A673 (cell line): Measurements from ENCODE around the gene SNTG2. TPM values are rescaled to one million over a fixed set of nuclear protein-coding genes. Genes with fewer than 3 reads are reported as not detected.

Experiments
- BruUV-seq: library from RNA; stranded (reverse); fragments of 400-500 nt; replicated peaks from 2 replicates; lab custom pipeline; 2021; lab: Mats Ljungman, UMichigan
- CTCF ChIA-PET: fragments of 300-600 bp; sonication (Branson Sonifier 250); formaldehyde crosslinking; loops from one replicate; lab custom pipeline; 2022; ENCODE audit warnings: antibody characterized with exemption; lab: Charles Lee
- POLR2A ChIA-PET: fragments of 300-600 bp; sonication (Branson Sonifier 250); formaldehyde crosslinking; loops from one replicate; lab custom pipeline; 2022; ENCODE audit warnings: antibody characterized with exemption; ENCODE audit not compliant: low non-redundant PET; lab: Charles Lee
- DNase-seq: peaks from one replicate; pipeline ENCODE4 v3.0.0-alpha.2; 2015; ENCODE audit warnings: low spot score
- H3K27ac ChIP-seq: fragments of 200-600 bp; sonication (generic); 2 replicates; pipeline ENCODE4 v1.5.1; 2016; ENCODE audit warnings: mixed run types, low read depth, mild to moderate bottlenecking, mixed read lengths, antibody characterized with exemption, low read length; ENCODE audit not compliant: poor library complexity, severe bottlenecking
- H3K27me3 ChIP-seq: fragments of 200-600 bp; sonication (generic); replicated peaks from 2 replicates; pipeline ENCODE4 v1.6.1; 2017; ENCODE audit warnings: mixed run types, low read depth, mild to moderate bottlenecking, mixed read lengths, antibody characterized with exemption, low read length; ENCODE audit not compliant: insufficient read depth, poor library complexity
- H3K36me3 ChIP-seq: fragments of 200-600 bp; sonication (generic); 2 replicates; pipeline ENCODE4 v1.6.1; 2016; ENCODE audit warnings: mixed run types, mild to moderate bottlenecking, mixed read lengths, antibody characterized with exemption, low read length; ENCODE audit not compliant: insufficient read depth, poor library complexity, severe bottlenecking
- H3K4me1 ChIP-seq: fragments of 200-600 bp; sonication (generic); 2 replicates; pipeline ENCODE4 v1.6.1; 2017; ENCODE audit warnings: mixed run types, mild to moderate bottlenecking, mixed read lengths, antibody characterized with exemption, low read length; ENCODE audit not compliant: insufficient read depth, poor library complexity, severe bottlenecking
- H3K4me3 ChIP-seq: fragments of 200-600 bp; sonication (generic); 2 replicates; pipeline ENCODE4 v1.5.1; 2016; ENCODE audit warnings: low read depth, mixed run types, mild to moderate bottlenecking, mixed read lengths, low read length; ENCODE audit not compliant: poor library complexity, severe bottlenecking
- H3K9me3 ChIP-seq: fragments of 200-600 bp; sonication (generic); 2 replicates; pipeline ENCODE4 v1.6.1; 2016; ENCODE audit warnings: mixed run types, low read depth, mild to moderate bottlenecking, mixed read lengths, antibody characterized with exemption, low read length; ENCODE audit not compliant: poor library complexity, severe bottlenecking
- EZH2 ChIP-seq: fragments of 200-600 bp; sonication (generic); IDR thresholded peaks from 2 replicates; pipeline ENCODE4 v1.6.1; 2017; ENCODE audit warnings: borderline replicate concordance, low read depth, mild to moderate bottlenecking, mixed read lengths, antibody characterized with exemption, low read length; ENCODE audit not compliant: poor library complexity, severe bottlenecking
- intact Hi-C: fragments of 100-400 bp; cut with micrococcal nuclease; formaldehyde crosslinking; loops from one replicate; pipeline ENCODE4 v1.10.0; 2022; ENCODE audit not compliant: unreplicated experiment
- total RNA-seq: library from RNA; stranded (reverse); gene quantifications from 2 replicates; pipeline ENCODE4 v1.2.3, GENCODE V29; 2021
- TF ChIP-seq, protein P1 (sequence below): fragments of 300-800, 200-600 bp; sonication (generic); conservative IDR thresholded peaks from 2 replicates; pipeline ENCODE4 v1.5.1; 2017; ENCODE audit warnings: low read depth, mild to moderate bottlenecking, antibody characterized with exemption, low read length, moderate library complexity, mixed read lengths

Gene SNTG2
- total RNA-seq, 1 experiment from 2014 or later, result 3.7 TPM

- POLR2A ChIA-PET, result no interaction called here
- no peak for DNase-seq
- no peak overlapping the region for H3K27ac ChIP-seq
- no peak overlapping the region for H3K4me3 ChIP-seq
- CTCF ChIA-PET, result no interaction called here
- H3K36me3 ChIP-seq, result no peaks in the 10 kb centered on the region
- H3K9me3 ChIP-seq, result no peaks in the 10 kb centered on the region
- TF ChIP-seq EZH2, result no peak
- TF ChIP-seq, protein P1, sequence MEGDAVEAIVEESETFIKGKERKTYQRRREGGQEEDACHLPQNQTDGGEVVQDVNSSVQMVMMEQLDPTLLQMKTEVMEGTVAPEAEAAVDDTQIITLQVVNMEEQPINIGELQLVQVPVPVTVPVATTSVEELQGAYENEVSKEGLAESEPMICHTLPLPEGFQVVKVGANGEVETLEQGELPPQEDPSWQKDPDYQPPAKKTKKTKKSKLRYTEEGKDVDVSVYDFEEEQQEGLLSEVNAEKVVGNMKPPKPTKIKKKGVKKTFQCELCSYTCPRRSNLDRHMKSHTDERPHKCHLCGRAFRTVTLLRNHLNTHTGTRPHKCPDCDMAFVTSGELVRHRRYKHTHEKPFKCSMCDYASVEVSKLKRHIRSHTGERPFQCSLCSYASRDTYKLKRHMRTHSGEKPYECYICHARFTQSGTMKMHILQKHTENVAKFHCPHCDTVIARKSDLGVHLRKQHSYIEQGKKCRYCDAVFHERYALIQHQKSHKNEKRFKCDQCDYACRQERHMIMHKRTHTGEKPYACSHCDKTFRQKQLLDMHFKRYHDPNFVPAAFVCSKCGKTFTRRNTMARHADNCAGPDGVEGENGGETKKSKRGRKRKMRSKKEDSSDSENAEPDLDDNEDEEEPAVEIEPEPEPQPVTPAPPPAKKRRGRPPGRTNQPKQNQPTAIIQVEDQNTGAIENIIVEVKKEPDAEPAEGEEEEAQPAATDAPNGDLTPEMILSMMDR, result no peak
- intact Hi-C loops, result no loop called here
- no TSS peak for BruUV-seq
- H3K27me3 ChIP-seq, result no peaks in the 10 kb centered on the region
- H3K4me1 ChIP-seq, result no peaks in the 10 kb centered on the region
These were observed 12.3 kb upstream of the SNTG2 start for GRCh38 chr2:938181-939005.

DNA sequence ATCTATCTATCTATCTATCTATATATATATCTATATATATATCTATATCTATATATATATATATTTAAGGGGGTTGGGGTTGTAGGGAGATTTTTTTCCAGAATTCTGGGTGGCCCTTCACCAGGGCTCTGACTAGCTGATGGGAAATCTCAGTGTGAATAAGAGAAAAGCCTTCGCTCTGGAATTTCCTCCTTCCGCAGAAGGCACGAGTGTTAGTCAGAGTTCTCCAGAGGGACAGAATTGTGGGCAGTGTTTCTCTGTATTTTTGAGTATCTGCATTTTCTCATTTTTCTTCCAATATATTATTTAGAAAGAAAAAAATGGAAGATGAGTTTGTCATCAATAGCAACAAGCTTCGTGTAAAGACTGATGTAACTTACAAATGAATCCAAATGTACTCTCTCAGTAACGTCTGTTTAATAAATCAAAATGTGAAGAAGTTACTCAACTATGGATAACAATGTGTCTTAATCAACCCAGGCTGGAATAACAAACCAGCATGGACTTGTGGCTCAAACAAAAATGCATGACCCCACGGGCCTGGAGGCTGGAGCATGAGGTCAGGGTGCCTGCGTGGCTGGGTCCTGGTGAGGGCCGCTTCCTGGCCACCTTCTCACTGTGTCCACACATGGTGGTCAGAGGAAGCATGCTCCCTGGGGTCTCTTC, 10.6 kb upstream of the SNTG2 start:
- ChIA-PET POLR2A (no interaction called here), CTCF (no interaction called here)
- TF ChIP-seq, protein P1, result no peak
- TF ChIP-seq EZH2, result no peak
- Histone ChIP-seq H3K4me1 (no peaks in the 10 kb centered on the region), H3K9me3 (no peaks in the 10 kb centered on the region), H3K27ac (no peak overlapping the region), H3K27me3 (no peaks in the 10 kb centered on the region), H3K36me3 (no peaks in the 10 kb centered on the region), H3K4me3 (no peak overlapping the region)
- intact Hi-C loops, result no loop called here
- no TSS peak for BruUV-seq
- DNase-seq, result no peak

DNA sequence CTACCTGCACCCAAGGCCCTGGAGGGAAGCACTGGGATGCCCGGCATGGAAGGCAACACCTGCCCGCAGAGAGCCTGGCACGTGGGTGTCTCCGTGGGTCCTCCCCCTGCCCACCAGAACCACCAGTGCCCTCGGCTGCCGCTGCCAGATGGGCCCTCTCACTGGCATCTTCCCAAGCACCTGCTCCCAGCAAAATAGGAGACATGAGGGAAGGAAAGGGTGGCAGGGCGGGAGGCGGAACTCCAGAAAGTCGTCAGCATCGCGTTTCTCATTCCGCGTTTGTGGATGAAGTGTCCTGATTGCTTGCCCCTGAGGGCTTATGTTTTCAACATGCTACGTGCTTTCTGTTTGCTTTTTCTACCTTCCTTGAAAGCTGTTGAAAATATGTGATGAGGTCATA, 8.8 kb upstream of the SNTG2 start:
- intact Hi-C loops, result no loop called here
- BruUV-seq, result no TSS peak

More for the DNA sequence above, 8.8 kb upstream of the SNTG2 start:
- no peak overlapping the region for H3K4me3 ChIP-seq
- no peak for DNase-seq
- H3K4me1 ChIP-seq, result no peaks in the 10 kb centered on the region
- H3K36me3 ChIP-seq, result no peaks in the 10 kb centered on the region
- H3K27ac ChIP-seq, result no peak overlapping the region
- POLR2A ChIA-PET, result no interaction called here
- no peak for TF ChIP-seq EZH2
- TF ChIP-seq, protein P1, result no peak
- CTCF ChIA-PET, result no interaction called here
- no peaks in the 10 kb centered on the region for H3K9me3 ChIP-seq
- no peaks in the 10 kb centered on the region for H3K27me3 ChIP-seq
